ENCODE data around the gene MUC20.
"Not testable (repeated sequence)": the region's sequence is repeated elsewhere in the genome, so short reads cannot be mapped to it uniquely, and the experiment has no call there.

GRCh38 chr3:195713150-195713549 is 7.6 kb upstream of the MUC20 start:
- not testable (repeated sequence) for TF ChIP-seq CTCF (IDR thresholded peaks at IDR 0.05; ENCODE audit: insufficient read depth, low read depth, low read length); EZH2 (IDR thresholded peaks at IDR 0.05; ENCODE audit: insufficient read depth, low read length)
